ENCODE results near the gene ADSS2.

- TF ChIP-seq, protein P1, sequence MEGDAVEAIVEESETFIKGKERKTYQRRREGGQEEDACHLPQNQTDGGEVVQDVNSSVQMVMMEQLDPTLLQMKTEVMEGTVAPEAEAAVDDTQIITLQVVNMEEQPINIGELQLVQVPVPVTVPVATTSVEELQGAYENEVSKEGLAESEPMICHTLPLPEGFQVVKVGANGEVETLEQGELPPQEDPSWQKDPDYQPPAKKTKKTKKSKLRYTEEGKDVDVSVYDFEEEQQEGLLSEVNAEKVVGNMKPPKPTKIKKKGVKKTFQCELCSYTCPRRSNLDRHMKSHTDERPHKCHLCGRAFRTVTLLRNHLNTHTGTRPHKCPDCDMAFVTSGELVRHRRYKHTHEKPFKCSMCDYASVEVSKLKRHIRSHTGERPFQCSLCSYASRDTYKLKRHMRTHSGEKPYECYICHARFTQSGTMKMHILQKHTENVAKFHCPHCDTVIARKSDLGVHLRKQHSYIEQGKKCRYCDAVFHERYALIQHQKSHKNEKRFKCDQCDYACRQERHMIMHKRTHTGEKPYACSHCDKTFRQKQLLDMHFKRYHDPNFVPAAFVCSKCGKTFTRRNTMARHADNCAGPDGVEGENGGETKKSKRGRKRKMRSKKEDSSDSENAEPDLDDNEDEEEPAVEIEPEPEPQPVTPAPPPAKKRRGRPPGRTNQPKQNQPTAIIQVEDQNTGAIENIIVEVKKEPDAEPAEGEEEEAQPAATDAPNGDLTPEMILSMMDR (IDR thresholded peaks at IDR 0.05; ENCODE audit: insufficient read depth, low read depth, low read length) = no peak
- no peak for TF ChIP-seq EZH2 (IDR thresholded peaks at IDR 0.05; ENCODE audit: insufficient read depth, low read length)
These were observed 56.6 kb downstream of the ADSS2 start for GRCh38 chr1:244394826-244395765.

Measured in astrocyte (in vitro differentiated cells and primary cell).